H1 (cell line): ENCODE results near the gene CHST4. TPM values are rescaled to one million over a fixed set of nuclear protein-coding genes. Genes with fewer than 3 reads are reported as not detected.

ENCODE experiments used
- CTCF ChIA-PET: fragments of 300-600 bp; sonication (Branson Sonifier 250); formaldehyde crosslinking; loops from one replicate; lab custom pipeline; 2021; ENCODE audit not compliant: partially characterized antibody; lab: Charles Lee
- POLR2A ChIA-PET: fragments of 300-600 bp; sonication (Branson Sonifier 250); formaldehyde crosslinking; loops from one replicate; lab custom pipeline; 2021; ENCODE audit warnings: inconsistent platforms; ENCODE audit not compliant: partially characterized antibody; lab: Charles Lee
- DNase-seq, 2 experiments: peaks; one replicate each; pipeline versions ENCODE4 v3.0.0 to v3.0.0-alpha.2; 2010 to 2022; ENCODE audit warnings: low spot score in 2 of 2, low read depth in 1 of 2, mixed read lengths in 1 of 2
- FAIRE-seq: peaks from 2 replicates; lab custom pipeline; 2011; peaks lifted over from hg19 to GRCh38; lab: Jason Lieb, UNC
- H2AFZ ChIP-seq: 2 replicates; pipeline ENCODE4 v1.8.1; 2012; ENCODE audit warnings: low read length, inconsistent platforms
- H2AK5ac ChIP-seq: 2 replicates; pipeline ENCODE4 v1.6.1; 2013; ENCODE audit warnings: low read depth, low read length
- H2BK120ac ChIP-seq: replicated peaks from 2 replicates; pipeline ENCODE3; 2013; ENCODE audit warnings: low read depth, low read length, inconsistent platforms
- H2BK12ac ChIP-seq: 2 replicates; pipeline ENCODE4 v1.6.1; 2013; ENCODE audit warnings: low read depth, low read length
- H2BK15ac ChIP-seq: 2 replicates; pipeline ENCODE4 v1.6.1; 2013; ENCODE audit warnings: low read length
- H2BK20ac ChIP-seq: 2 replicates; pipeline ENCODE4 v1.6.1; 2013; ENCODE audit warnings: low read length
- H2BK5ac ChIP-seq: 2 replicates; pipeline ENCODE4 v1.6.1; 2013; ENCODE audit warnings: low read depth, low read length
- H3K14ac ChIP-seq: 2 replicates; pipeline ENCODE4 v1.6.1; 2013; ENCODE audit warnings: inconsistent platforms; ENCODE audit not compliant: insufficient read length
- H3K18ac ChIP-seq: 2 replicates; pipeline ENCODE4 v1.6.1; 2013; ENCODE audit warnings: low read length; ENCODE audit errors: extremely low read depth
- H3K23ac ChIP-seq: 2 replicates; pipeline ENCODE4 v1.6.1; 2013; ENCODE audit warnings: inconsistent platforms; ENCODE audit not compliant: insufficient read length
- H3K23me2 ChIP-seq: 2 replicates; pipeline ENCODE4 v1.6.1; 2013; ENCODE audit warnings: low read depth, low read length
- H3K27ac ChIP-seq: 2 replicates; pipeline ENCODE4 v1.6.1; 2011; ENCODE audit warnings: low read depth, low read length, inconsistent platforms
- H3K27me3 ChIP-seq, 4 experiments: replicated peaks in 1 of 4; 1 replicate in 1 of 4; 2 replicates in 3 of 4; pipeline versions ENCODE4 v1.6.1 to v1.8.1; 2011 to 2013; ENCODE audit warnings: low read length in 3 of 4, mild to moderate bottlenecking in 3 of 4, inconsistent platforms in 2 of 4, mixed read lengths in 2 of 4, moderate library complexity in 1 of 4; ENCODE audit not compliant: control insufficient read depth in 3 of 4, insufficient read depth in 3 of 4; ENCODE audit errors: extremely low read depth in 1 of 4
- H3K36me3 ChIP-seq, 4 experiments: 2 replicates each; pipeline versions ENCODE4 v1.6.1 to v1.8.1; 2011 to 2013; ENCODE audit warnings: mild to moderate bottlenecking in 4 of 4, low read length in 3 of 4, moderate library complexity in 2 of 4, control low read depth in 1 of 4, inconsistent platforms in 1 of 4; ENCODE audit not compliant: insufficient read depth in 4 of 4, control insufficient read depth in 2 of 4
- H3K4ac ChIP-seq: replicated peaks from 2 replicates; pipeline ENCODE3; 2013; ENCODE audit warnings: low read length, low read depth, mixed read lengths, inconsistent platforms; ENCODE audit not compliant: insufficient read length
- H3K4me1 ChIP-seq, 4 experiments: replicated peaks in 1 of 4; 1 replicate in 1 of 4; 2 replicates in 3 of 4; pipeline versions ENCODE4 v1.6.1 to v1.8.1; 2011 to 2013; ENCODE audit warnings: low read length in 3 of 4, inconsistent platforms in 2 of 4, mixed read lengths in 1 of 4; ENCODE audit not compliant: insufficient read depth in 4 of 4, control insufficient read depth in 3 of 4
- H3K4me2 ChIP-seq, 2 experiments: 2 replicates each; pipeline versions ENCODE4 v1.6.1 to v1.8.1; 2011 to 2013; ENCODE audit warnings: low read depth in 2 of 2, low read length in 2 of 2, control low read depth in 1 of 2, inconsistent platforms in 1 of 2, mild to moderate bottlenecking in 1 of 2; ENCODE audit not compliant: insufficient read depth in 1 of 2
- H3K4me3 ChIP-seq, 4 experiments: fragments of 200-600, 300-600 bp in 1 of 4; sonication (generic), shearing (Covaris generic), sonication (Bioruptor Twin) in 1 of 4; 2 replicates each; pipeline versions ENCODE4 v1.5.1 to v1.8.1; 2011 to 2016; ENCODE audit warnings: low read length in 4 of 4, low read depth in 3 of 4, control low read depth in 2 of 4, inconsistent platforms in 2 of 4, mild to moderate bottlenecking in 2 of 4, mixed read lengths in 1 of 4, moderate library complexity in 1 of 4; ENCODE audit not compliant: insufficient read depth in 2 of 4; ENCODE audit errors: extremely low read depth in 1 of 4
- H3K56ac ChIP-seq: replicated peaks from 2 replicates; pipeline ENCODE3; 2013; ENCODE audit warnings: low read depth, mild to moderate bottlenecking, mixed read lengths, low read length, inconsistent platforms; ENCODE audit not compliant: insufficient read length
- H3K79me1 ChIP-seq: 2 replicates; pipeline ENCODE4 v1.6.1; 2013; ENCODE audit warnings: low read depth, low read length, control low read depth
- H3K79me2 ChIP-seq, 2 experiments: 2 replicates each; pipeline versions ENCODE4 v1.6.1 to v1.8.1; 2012 to 2013; ENCODE audit warnings: low read length in 2 of 2, mild to moderate bottlenecking in 2 of 2, inconsistent platforms in 1 of 2; ENCODE audit not compliant: insufficient read depth in 2 of 2, control insufficient read depth in 1 of 2
- H3K9ac ChIP-seq, 4 experiments: replicated peaks in 1 of 4; 1 replicate in 1 of 4; 2 replicates in 3 of 4; pipeline versions ENCODE4 v1.6.1 to v1.8.1; 2011 to 2013; ENCODE audit warnings: low read depth in 3 of 4, low read length in 3 of 4, control low read depth in 2 of 4, mild to moderate bottlenecking in 2 of 4, moderate library complexity in 2 of 4, inconsistent platforms in 1 of 4; ENCODE audit errors: extremely low read depth in 1 of 4
- H3K9me3 ChIP-seq, 2 experiments: 2 replicates each; pipeline versions ENCODE4 v1.6.1 to v1.8.1; 2012 to 2013; ENCODE audit warnings: mild to moderate bottlenecking in 2 of 2, moderate library complexity in 2 of 2, control low read depth in 1 of 2, inconsistent platforms in 1 of 2, low read depth in 1 of 2, low read length in 1 of 2, mixed read lengths in 1 of 2; ENCODE audit not compliant: insufficient read depth in 2 of 2
- H4K20me1 ChIP-seq, 2 experiments: replicated peaks in 1 of 2; 2 replicates each; pipeline versions ENCODE3 to v1.8.1; 2011 to 2013; ENCODE audit warnings: inconsistent platforms in 2 of 2, low read length in 2 of 2, mild to moderate bottlenecking in 1 of 2; ENCODE audit not compliant: insufficient read depth in 2 of 2, control insufficient read depth in 1 of 2
- H4K5ac ChIP-seq: 2 replicates; pipeline ENCODE4 v1.6.1; 2013; ENCODE audit warnings: low read length, low read depth, mixed read lengths, inconsistent platforms; ENCODE audit not compliant: insufficient read length
- H4K8ac ChIP-seq: 2 replicates; pipeline ENCODE4 v1.8.0; 2013; ENCODE audit warnings: mild to moderate bottlenecking, moderate library complexity, low read length, inconsistent platforms; ENCODE audit not compliant: insufficient read depth; ENCODE audit errors: extremely low read depth
- H4K91ac ChIP-seq: replicated peaks from 2 replicates; pipeline ENCODE3; 2013; ENCODE audit warnings: low read length, mixed read lengths, inconsistent platforms; ENCODE audit not compliant: insufficient read length
- MAFK ChIP-seq: IDR thresholded peaks from 2 replicates; pipeline ENCODE4 v1.6.1; 2012; ENCODE audit warnings: low read depth, mild to moderate bottlenecking, improper control_type of control experiment, low read length
- RBBP5 ChIP-seq: IDR thresholded peaks from 2 replicates; pipeline ENCODE4 v1.7.1; 2012; ENCODE audit warnings: low read depth, mild to moderate bottlenecking, inconsistent platforms, low read length, moderate library complexity, borderline replicate concordance
- WGBS, 2 experiments: shearing (Covaris generic) in 1 of 2; methylation state at CpG; one replicate each; pipeline versions ENCODE4 v1.1.6 to v1.1.7; 2013 to 2015; ENCODE audit warnings: low lambda C conversion rate in 2 of 2, mixed read lengths in 2 of 2, inconsistent platforms in 1 of 2, low coverage in 1 of 2, missing lambda C conversion rate in 1 of 2; ENCODE audit not compliant: insufficient replicate concordance in 2 of 2, insufficient coverage in 1 of 2, insufficient read length in 1 of 2; ENCODE audit errors: extremely low coverage in 1 of 2, missing lambda C conversion rate in 1 of 2; 5-methylcytosine and 5-hydroxymethylcytosine counted together
- polyA plus RNA-seq, 7 experiments: library from polyadenylated mRNA; depleted of rRNA in 3 of 7; stranded (reverse) in 5 of 7; unstranded in 2 of 7; fragments of >200 nt in 5 of 7; fragments of 200-250 nt in 2 of 7; gene quantifications; 1 replicate in 5 of 7; 2 replicates in 1 of 7; 4 replicates in 1 of 7; pipeline versions ENCODE4 v1.2.1 to v1.2.3, GENCODE V29; 2011 to 2013; ENCODE audit warnings: missing spikeins in 2 of 7, mixed read lengths in 2 of 7
- total RNA-seq: library from RNA; stranded (reverse); fragmentation: NEBNext Ultra II Directional; extraction: Animal tissue kit (Norgen Biotek cat#: 25700); gene quantifications from 2 replicates; pipeline ENCODE4 v1.2.1, GENCODE V29; 2021

CHST4 gene
- total and polyA plus RNA-seq, 2 of the 8 experiments (the other 6 are each of a cell fraction or from before 2014, with no cell fraction given): 12.1 to 14.6 TPM

- FAIRE-seq (no peak), DNase-seq (no peak)
- Histone ChIP-seq H2BK15ac (no peak overlapping the region), H3K4me3 (no peak overlapping the region), H3K56ac (no peak overlapping the region), H3K4me1 (no peaks in the 10 kb centered on the region), H3K4ac (no peak overlapping the region), H4K20me1 (no peaks in the 10 kb centered on the region), H2BK5ac (no peak overlapping the region), H2AFZ (no peak overlapping the region), H3K18ac (no peak overlapping the region), H4K91ac (no peak overlapping the region), H3K14ac (no peak overlapping the region), H3K79me1 (no peaks in the 10 kb centered on the region), H2AK5ac (no peak overlapping the region), H3K79me2 (no peaks in the 10 kb centered on the region), H3K9ac (no peak overlapping the region), H3K9me3 (no peaks in the 10 kb centered on the region), H3K27ac (no peak overlapping the region), H2BK12ac (no peak overlapping the region), H4K8ac (no peak overlapping the region), H3K4me2 (no peak overlapping the region), H2BK120ac (no peak overlapping the region), H3K23ac (no peak overlapping the region), H3K23me2 (no peaks in the 10 kb centered on the region; the same call in 1 of the 2 replicates), H2BK20ac (no peak overlapping the region), H3K27me3 (no peaks in the 10 kb centered on the region), H4K5ac (no peak overlapping the region), H3K36me3 (no peaks in the 10 kb centered on the region)
- WGBS, 2 experiments: 92% methylated on average over 8 of the region's 8 CpGs; no CpG with 5 or more reads in 1 of the 2 experiments
- ChIA-PET POLR2A (interaction anchor here (0.8 kb wide), 1 partner anchor 9 kb away, joined by 3 read pairs; no protein-coding TSS in a partner anchor), CTCF (interaction anchor here (0.6 to 15.5 kb wide), 5 partner anchors 17 to 70 kb away, joined by 3 to 89 read pairs (median 3); no protein-coding TSS in a partner anchor)
- TF ChIP-seq MAFK: peak; percentile 71; the same call in 1 of the 2 replicates
- no peak for TF ChIP-seq RBBP5
These were observed 43.9 kb downstream of the CHST4 start for GRCh38 chr16:71570144-71570543.
